Camera-type eye (tissue), 1 donor: ENCODE results near the gene SCAF11. TPM values are rescaled to one million over a fixed set of nuclear protein-coding genes. Genes with fewer than 3 reads are reported as not detected.

Experiments
- total RNA-seq: library from RNA; depleted of rRNA; stranded (reverse); fragments of >200 nt; gene quantifications from one replicate; pipeline ENCODE4 v1.2.3, GENCODE V29; 2014

The SCAF11 gene, protein sequence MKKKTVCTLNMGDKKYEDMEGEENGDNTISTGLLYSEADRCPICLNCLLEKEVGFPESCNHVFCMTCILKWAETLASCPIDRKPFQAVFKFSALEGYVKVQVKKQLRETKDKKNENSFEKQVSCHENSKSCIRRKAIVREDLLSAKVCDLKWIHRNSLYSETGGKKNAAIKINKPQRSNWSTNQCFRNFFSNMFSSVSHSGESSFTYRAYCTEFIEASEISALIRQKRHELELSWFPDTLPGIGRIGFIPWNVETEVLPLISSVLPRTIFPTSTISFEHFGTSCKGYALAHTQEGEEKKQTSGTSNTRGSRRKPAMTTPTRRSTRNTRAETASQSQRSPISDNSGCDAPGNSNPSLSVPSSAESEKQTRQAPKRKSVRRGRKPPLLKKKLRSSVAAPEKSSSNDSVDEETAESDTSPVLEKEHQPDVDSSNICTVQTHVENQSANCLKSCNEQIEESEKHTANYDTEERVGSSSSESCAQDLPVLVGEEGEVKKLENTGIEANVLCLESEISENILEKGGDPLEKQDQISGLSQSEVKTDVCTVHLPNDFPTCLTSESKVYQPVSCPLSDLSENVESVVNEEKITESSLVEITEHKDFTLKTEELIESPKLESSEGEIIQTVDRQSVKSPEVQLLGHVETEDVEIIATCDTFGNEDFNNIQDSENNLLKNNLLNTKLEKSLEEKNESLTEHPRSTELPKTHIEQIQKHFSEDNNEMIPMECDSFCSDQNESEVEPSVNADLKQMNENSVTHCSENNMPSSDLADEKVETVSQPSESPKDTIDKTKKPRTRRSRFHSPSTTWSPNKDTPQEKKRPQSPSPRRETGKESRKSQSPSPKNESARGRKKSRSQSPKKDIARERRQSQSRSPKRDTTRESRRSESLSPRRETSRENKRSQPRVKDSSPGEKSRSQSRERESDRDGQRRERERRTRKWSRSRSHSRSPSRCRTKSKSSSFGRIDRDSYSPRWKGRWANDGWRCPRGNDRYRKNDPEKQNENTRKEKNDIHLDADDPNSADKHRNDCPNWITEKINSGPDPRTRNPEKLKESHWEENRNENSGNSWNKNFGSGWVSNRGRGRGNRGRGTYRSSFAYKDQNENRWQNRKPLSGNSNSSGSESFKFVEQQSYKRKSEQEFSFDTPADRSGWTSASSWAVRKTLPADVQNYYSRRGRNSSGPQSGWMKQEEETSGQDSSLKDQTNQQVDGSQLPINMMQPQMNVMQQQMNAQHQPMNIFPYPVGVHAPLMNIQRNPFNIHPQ (N-terminal part only)
- total RNA-seq, result 191 TPM

GRCh38 chr12:45990468-45991283, at the start of gene SCAF11:
TSS of gene SCAF11 (minus strand) at chr12:45990574. CDS start at chr12:45964167, 26,407 bp downstream.

